GM23338 (cell line): Measurements from ENCODE around the gene RECQL5. TPM values are rescaled to one million over a fixed set of nuclear protein-coding genes. Genes with fewer than 3 reads are reported as not detected.
A peak's percentile ranks its signal among the peaks of the same experiment; 100 is the strongest.

Experiments used
- ATAC-seq: fragments of 200-7000 bp; cut with Tn5 transposase; 3 replicates; pipeline ENCODE4 v1.9.1; 2020
- DNase-seq: peaks from one replicate; pipeline ENCODE4 v3.0.0-alpha.2; 2015; ENCODE audit warnings: low spot score
- H2AFZ ChIP-seq: fragments of 200-600 bp; sonication (generic); 2 replicates; pipeline ENCODE4 v1.8.0; 2016; ENCODE audit warnings: antibody characterized with exemption, mild to moderate bottlenecking, moderate library complexity
- H3F3A ChIP-seq: fragments of 200-600 bp; sonication (generic); replicated peaks from 2 replicates; pipeline ENCODE4 v1.8.0; 2017; ENCODE audit warnings: antibody characterized with exemption, mixed run types, low read depth
- H3K27ac ChIP-seq: fragments of 200-600 bp; sonication (generic); 2 replicates; pipeline ENCODE4 v1.6.1; 2016; ENCODE audit warnings: low read depth
- H3K27me3 ChIP-seq: fragments of 200-600 bp; sonication (generic); 2 replicates; pipeline ENCODE4 v1.8.0; 2016; ENCODE audit warnings: mild to moderate bottlenecking, mixed run types, moderate library complexity; ENCODE audit not compliant: insufficient read depth
- H3K36me3 ChIP-seq: fragments of 200-600 bp; sonication (generic); 2 replicates; pipeline ENCODE4 v1.8.0; 2016; ENCODE audit warnings: mild to moderate bottlenecking; ENCODE audit not compliant: insufficient read depth
- H3K4me1 ChIP-seq: fragments of 200-600 bp; sonication (generic); 2 replicates; pipeline ENCODE4 v1.8.0; 2016; ENCODE audit warnings: mild to moderate bottlenecking, moderate library complexity; ENCODE audit not compliant: insufficient read depth
- H3K4me2 ChIP-seq: fragments of 200-600 bp; sonication (generic); 2 replicates; pipeline ENCODE4 v1.7.1; 2017; ENCODE audit warnings: mixed run types
- H3K4me3 ChIP-seq: fragments of 200-600 bp; sonication (generic); 2 replicates; pipeline ENCODE4 v1.6.1; 2016; ENCODE audit warnings: mixed run types
- H3K79me2 ChIP-seq: fragments of 200-600 bp; sonication (generic); replicated peaks from 2 replicates; pipeline ENCODE4 v1.8.0; 2017; ENCODE audit warnings: mild to moderate bottlenecking; ENCODE audit not compliant: insufficient read depth
- H3K9me2 ChIP-seq: fragments of 200-600 bp; sonication (generic); 2 replicates; pipeline ENCODE4 v1.8.0; 2017; ENCODE audit not compliant: insufficient read depth
- H4K20me1 ChIP-seq: fragments of 200-600 bp; sonication (generic); replicated peaks from 2 replicates; pipeline ENCODE4 v1.8.0; 2017; ENCODE audit warnings: mild to moderate bottlenecking; ENCODE audit not compliant: insufficient read depth
- H3K27ac Mint-ChIP-seq: 2 replicates; pipeline ENCODE4 v1.8.0; 2020; ENCODE audit warnings: inconsistent platforms, mild to moderate bottlenecking, moderate library complexity, mixed read lengths
- H3K27me3 Mint-ChIP-seq: 3 replicates; pipeline ENCODE4 v1.8.0; 2022; ENCODE audit warnings: low read depth, mild to moderate bottlenecking, moderate library complexity, mixed read lengths, inconsistent platforms; ENCODE audit not compliant: insufficient read depth, poor library complexity
- H3K36me3 Mint-ChIP-seq: 3 replicates; pipeline ENCODE4 v1.8.0; 2021; ENCODE audit warnings: low read depth, mild to moderate bottlenecking, inconsistent platforms, moderate library complexity, mixed read lengths
- H3K4me1 Mint-ChIP-seq: 3 replicates; pipeline ENCODE4 v1.8.0; 2020; ENCODE audit warnings: mild to moderate bottlenecking, inconsistent platforms, mixed read lengths
- H3K4me3 Mint-ChIP-seq: 3 replicates; pipeline ENCODE4 v1.8.0; 2021; ENCODE audit warnings: moderate library complexity, mild to moderate bottlenecking, inconsistent platforms, mixed read lengths
- H3K9me3 Mint-ChIP-seq: 3 replicates; pipeline ENCODE4 v1.8.0; 2020; ENCODE audit warnings: moderate library complexity, mild to moderate bottlenecking, inconsistent platforms, mixed read lengths
- POLR2AphosphoS5 ChIP-seq: IDR thresholded peaks from 2 replicates; pipeline ENCODE4 v1.6.1; 2016; ENCODE audit warnings: antibody characterized with exemption, low read depth
- STAT1 ChIP-seq: IDR thresholded peaks from one replicate; pipeline ENCODE4 v1.6.1; 2016; ENCODE audit warnings: antibody characterized with exemption; ENCODE audit not compliant: unreplicated experiment
- polyA plus RNA-seq: library from polyadenylated mRNA; unstranded; fragments of >200 nt; fragmentation: Nextera tagmentation; extraction: Ambion mirVana; gene quantifications from 2 replicates; pipeline ENCODE4 v1.2.1, GENCODE V29; 2016
- total RNA-seq: library from RNA; depleted of rRNA; stranded (reverse); fragments of >200 nt; shearing (Covaris generic); gene quantifications from 2 replicates; pipeline ENCODE4 v1.2.3, GENCODE V29; 2014
- TF ChIP-seq, protein P1 (sequence below): IDR thresholded peaks from one replicate; pipeline ENCODE4 v1.6.1; 2018; ENCODE audit warnings: antibody characterized with exemption; ENCODE audit not compliant: unreplicated experiment
- TF ChIP-seq, protein P2 (sequence below), 2 experiments: fragments of 200-600 bp in 1 of 2; sonication (generic) in 1 of 2; conservative IDR thresholded peaks; 2 replicates each; pipeline versions ENCODE4 v1.5.1 to v1.6.1; 2016 to 2017; ENCODE audit warnings: antibody characterized with exemption in 2 of 2, low read depth in 2 of 2, mild to moderate bottlenecking in 2 of 2, moderate library complexity in 1 of 2
- TF ChIP-seq, protein P3 (sequence below): fragments of 250-450 bp; sonication (Bioruptor Pico); IDR thresholded peaks from 2 replicates; pipeline ENCODE4 v1.5.0; 2020; ENCODE audit warnings: mild to moderate bottlenecking, moderate library complexity

RECQL5 gene
- total and polyA plus RNA-seq, 2 experiments from 2014 or later: 20.0 to 23.3 TPM

- no peak for DNase-seq
- Histone ChIP-seq H3K4me2 (no peak overlapping the region), H3K4me3 (no peak overlapping the region), H2AFZ (no peak overlapping the region), H3K27ac (no peak overlapping the region), H3K79me2 (no peaks in the 10 kb centered on the region), H3K4me1 (peaks cover 12% of the 10 kb centered on the region), H3K36me3 (no peaks in the 10 kb centered on the region), H3K9me2 (no peaks in the 10 kb centered on the region), H4K20me1 (no peaks in the 10 kb centered on the region; the same call in 1 of the 2 replicates), H3K27me3 (no peaks in the 10 kb centered on the region), H3F3A (no peaks in the 10 kb centered on the region)
- H3K36me3 Mint-ChIP-seq: no peaks in the 10 kb centered on the region
- H3K27ac Mint-ChIP-seq: peak overlapping the region; percentile 52; the same call in 1 of the 2 replicates
- peaks cover 25% of the 10 kb centered on the region for H3K4me1 Mint-ChIP-seq
- no peak for ATAC-seq
- peaks cover 21% of the 10 kb centered on the region for H3K27me3 Mint-ChIP-seq
- no peak overlapping the region for H3K4me3 Mint-ChIP-seq
- H3K9me3 Mint-ChIP-seq: no peaks in the 10 kb centered on the region
- TF ChIP-seq, protein P1, sequence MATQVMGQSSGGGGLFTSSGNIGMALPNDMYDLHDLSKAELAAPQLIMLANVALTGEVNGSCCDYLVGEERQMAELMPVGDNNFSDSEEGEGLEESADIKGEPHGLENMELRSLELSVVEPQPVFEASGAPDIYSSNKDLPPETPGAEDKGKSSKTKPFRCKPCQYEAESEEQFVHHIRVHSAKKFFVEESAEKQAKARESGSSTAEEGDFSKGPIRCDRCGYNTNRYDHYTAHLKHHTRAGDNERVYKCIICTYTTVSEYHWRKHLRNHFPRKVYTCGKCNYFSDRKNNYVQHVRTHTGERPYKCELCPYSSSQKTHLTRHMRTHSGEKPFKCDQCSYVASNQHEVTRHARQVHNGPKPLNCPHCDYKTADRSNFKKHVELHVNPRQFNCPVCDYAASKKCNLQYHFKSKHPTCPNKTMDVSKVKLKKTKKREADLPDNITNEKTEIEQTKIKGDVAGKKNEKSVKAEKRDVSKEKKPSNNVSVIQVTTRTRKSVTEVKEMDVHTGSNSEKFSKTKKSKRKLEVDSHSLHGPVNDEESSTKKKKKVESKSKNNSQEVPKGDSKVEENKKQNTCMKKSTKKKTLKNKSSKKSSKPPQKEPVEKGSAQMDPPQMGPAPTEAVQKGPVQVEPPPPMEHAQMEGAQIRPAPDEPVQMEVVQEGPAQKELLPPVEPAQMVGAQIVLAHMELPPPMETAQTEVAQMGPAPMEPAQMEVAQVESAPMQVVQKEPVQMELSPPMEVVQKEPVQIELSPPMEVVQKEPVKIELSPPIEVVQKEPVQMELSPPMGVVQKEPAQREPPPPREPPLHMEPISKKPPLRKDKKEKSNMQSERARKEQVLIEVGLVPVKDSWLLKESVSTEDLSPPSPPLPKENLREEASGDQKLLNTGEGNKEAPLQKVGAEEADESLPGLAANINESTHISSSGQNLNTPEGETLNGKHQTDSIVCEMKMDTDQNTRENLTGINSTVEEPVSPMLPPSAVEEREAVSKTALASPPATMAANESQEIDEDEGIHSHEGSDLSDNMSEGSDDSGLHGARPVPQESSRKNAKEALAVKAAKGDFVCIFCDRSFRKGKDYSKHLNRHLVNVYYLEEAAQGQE: no peak
- TF ChIP-seq STAT1: no peak
- TF ChIP-seq, protein P2, sequence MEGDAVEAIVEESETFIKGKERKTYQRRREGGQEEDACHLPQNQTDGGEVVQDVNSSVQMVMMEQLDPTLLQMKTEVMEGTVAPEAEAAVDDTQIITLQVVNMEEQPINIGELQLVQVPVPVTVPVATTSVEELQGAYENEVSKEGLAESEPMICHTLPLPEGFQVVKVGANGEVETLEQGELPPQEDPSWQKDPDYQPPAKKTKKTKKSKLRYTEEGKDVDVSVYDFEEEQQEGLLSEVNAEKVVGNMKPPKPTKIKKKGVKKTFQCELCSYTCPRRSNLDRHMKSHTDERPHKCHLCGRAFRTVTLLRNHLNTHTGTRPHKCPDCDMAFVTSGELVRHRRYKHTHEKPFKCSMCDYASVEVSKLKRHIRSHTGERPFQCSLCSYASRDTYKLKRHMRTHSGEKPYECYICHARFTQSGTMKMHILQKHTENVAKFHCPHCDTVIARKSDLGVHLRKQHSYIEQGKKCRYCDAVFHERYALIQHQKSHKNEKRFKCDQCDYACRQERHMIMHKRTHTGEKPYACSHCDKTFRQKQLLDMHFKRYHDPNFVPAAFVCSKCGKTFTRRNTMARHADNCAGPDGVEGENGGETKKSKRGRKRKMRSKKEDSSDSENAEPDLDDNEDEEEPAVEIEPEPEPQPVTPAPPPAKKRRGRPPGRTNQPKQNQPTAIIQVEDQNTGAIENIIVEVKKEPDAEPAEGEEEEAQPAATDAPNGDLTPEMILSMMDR (conservative IDR thresholded peaks at IDR 0.05; ENCODE audit: low read depth in 2 of 2): no peak
These were observed 29.4 kb downstream of the RECQL5 start for GRCh38 chr17:75637551-75637950.

GRCh38 chr17:75637143-75637538 is 29.8 kb downstream of the RECQL5 start:
- Histone ChIP-seq H3K4me3 (no peak overlapping the region), H3K79me2 (no peaks in the 10 kb centered on the region), H3K36me3 (no peaks in the 10 kb centered on the region), H3K27me3 (no peaks in the 10 kb centered on the region), H3K9me2 (no peaks in the 10 kb centered on the region), H2AFZ (no peak overlapping the region), H3K27ac (no peak overlapping the region), H3K4me2 (no peak overlapping the region), H4K20me1 (no peaks in the 10 kb centered on the region; the same call in 1 of the 2 replicates), H3K4me1 (peaks cover 9% of the 10 kb centered on the region), H3F3A (no peaks in the 10 kb centered on the region)
- peak overlapping the region; percentile 52 for H3K27ac Mint-ChIP-seq
- H3K9me3 Mint-ChIP-seq: no peaks in the 10 kb centered on the region
- DNase-seq (no peak), ATAC-seq (no peak)
- H3K27me3 Mint-ChIP-seq: peaks cover 21% of the 10 kb centered on the region
- peaks cover 2% of the 10 kb centered on the region; the same call in 1 of the 3 replicates for H3K36me3 Mint-ChIP-seq
- H3K4me1 Mint-ChIP-seq: peaks cover 23% of the 10 kb centered on the region
- H3K4me3 Mint-ChIP-seq: no peak overlapping the region
- TF ChIP-seq, protein P1: no peak
- TF ChIP-seq, protein P3, sequence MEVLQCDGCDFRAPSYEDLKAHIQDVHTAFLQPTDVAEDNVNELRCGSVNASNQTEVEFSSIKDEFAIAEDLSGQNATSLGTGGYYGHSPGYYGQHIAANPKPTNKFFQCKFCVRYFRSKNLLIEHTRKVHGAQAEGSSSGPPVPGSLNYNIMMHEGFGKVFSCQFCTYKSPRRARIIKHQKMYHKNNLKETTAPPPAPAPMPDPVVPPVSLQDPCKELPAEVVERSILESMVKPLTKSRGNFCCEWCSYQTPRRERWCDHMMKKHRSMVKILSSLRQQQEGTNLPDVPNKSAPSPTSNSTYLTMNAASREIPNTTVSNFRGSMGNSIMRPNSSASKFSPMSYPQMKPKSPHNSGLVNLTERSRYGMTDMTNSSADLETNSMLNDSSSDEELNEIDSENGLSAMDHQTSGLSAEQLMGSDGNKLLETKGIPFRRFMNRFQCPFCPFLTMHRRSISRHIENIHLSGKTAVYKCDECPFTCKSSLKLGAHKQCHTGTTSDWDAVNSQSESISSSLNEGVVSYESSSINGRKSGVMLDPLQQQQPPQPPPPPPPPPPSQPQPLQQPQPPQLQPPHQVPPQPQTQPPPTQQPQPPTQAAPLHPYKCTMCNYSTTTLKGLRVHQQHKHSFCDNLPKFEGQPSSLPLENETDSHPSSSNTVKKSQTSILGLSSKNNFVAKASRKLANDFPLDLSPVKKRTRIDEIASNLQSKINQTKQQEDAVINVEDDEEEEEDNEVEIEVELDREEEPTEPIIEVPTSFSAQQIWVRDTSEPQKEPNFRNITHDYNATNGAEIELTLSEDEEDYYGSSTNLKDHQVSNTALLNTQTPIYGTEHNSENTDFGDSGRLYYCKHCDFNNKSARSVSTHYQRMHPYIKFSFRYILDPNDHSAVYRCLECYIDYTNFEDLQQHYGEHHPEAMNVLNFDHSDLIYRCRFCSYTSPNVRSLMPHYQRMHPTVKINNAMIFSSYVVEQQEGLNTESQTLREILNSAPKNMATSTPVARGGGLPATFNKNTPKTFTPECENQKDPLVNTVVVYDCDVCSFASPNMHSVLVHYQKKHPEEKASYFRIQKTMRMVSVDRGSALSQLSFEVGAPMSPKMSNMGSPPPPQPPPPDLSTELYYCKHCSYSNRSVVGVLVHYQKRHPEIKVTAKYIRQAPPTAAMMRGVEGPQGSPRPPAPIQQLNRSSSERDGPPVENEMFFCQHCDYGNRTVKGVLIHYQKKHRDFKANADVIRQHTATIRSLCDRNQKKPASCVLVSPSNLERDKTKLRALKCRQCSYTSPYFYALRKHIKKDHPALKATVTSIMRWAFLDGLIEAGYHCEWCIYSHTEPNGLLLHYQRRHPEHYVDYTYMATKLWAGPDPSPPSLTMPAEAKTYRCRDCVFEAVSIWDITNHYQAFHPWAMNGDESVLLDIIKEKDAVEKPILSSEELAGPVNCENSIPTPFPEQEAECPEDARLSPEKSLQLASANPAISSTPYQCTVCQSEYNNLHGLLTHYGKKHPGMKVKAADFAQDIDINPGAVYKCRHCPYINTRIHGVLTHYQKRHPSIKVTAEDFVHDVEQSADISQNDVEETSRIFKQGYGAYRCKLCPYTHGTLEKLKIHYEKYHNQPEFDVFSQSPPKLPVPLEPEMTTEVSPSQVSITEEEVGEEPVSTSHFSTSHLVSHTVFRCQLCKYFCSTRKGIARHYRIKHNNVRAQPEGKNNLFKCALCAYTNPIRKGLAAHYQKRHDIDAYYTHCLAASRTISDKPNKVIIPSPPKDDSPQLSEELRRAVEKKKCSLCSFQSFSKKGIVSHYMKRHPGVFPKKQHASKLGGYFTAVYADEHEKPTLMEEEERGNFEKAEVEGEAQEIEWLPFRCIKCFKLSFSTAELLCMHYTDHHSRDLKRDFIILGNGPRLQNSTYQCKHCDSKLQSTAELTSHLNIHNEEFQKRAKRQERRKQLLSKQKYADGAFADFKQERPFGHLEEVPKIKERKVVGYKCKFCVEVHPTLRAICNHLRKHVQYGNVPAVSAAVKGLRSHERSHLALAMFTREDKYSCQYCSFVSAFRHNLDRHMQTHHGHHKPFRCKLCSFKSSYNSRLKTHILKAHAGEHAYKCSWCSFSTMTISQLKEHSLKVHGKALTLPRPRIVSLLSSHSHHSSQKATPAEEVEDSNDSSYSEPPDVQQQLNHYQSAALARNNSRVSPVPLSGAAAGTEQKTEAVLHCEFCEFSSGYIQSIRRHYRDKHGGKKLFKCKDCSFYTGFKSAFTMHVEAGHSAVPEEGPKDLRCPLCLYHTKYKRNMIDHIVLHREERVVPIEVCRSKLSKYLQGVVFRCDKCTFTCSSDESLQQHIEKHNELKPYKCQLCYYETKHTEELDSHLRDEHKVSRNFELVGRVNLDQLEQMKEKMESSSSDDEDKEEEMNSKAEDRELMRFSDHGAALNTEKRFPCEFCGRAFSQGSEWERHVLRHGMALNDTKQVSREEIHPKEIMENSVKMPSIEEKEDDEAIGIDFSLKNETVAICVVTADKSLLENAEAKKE (CRISPR knock-in tag): no peak
- no peak for TF ChIP-seq POLR2AphosphoS5
- TF ChIP-seq STAT1: no peak
